ENCODE measurements around the gene SASH3.

DNA sequence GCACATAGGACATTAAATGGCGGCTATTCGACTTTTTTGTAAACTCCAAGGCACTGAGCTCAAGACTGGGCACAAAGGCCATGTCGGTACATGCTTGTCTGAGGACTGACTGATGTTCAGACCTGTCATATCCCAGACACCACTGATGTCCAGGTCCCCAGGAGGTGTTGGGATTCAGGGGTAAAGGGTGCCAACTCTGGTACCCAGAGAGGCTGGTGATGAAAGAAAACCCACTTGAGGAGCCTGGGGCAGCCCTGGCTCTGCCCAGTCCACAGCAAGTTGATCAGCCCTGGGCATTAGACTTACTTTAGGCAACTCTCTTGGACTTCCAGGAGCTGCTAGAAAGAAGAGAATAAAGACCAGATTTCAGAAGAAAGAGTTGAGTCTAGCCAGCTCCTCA lies 18.7 kb downstream of the SASH3 start:
- TF ChIP-seq, protein P1, sequence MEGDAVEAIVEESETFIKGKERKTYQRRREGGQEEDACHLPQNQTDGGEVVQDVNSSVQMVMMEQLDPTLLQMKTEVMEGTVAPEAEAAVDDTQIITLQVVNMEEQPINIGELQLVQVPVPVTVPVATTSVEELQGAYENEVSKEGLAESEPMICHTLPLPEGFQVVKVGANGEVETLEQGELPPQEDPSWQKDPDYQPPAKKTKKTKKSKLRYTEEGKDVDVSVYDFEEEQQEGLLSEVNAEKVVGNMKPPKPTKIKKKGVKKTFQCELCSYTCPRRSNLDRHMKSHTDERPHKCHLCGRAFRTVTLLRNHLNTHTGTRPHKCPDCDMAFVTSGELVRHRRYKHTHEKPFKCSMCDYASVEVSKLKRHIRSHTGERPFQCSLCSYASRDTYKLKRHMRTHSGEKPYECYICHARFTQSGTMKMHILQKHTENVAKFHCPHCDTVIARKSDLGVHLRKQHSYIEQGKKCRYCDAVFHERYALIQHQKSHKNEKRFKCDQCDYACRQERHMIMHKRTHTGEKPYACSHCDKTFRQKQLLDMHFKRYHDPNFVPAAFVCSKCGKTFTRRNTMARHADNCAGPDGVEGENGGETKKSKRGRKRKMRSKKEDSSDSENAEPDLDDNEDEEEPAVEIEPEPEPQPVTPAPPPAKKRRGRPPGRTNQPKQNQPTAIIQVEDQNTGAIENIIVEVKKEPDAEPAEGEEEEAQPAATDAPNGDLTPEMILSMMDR (IDR thresholded peaks at IDR 0.05), result no peak
- TF ChIP-seq POLR2A (IDR thresholded peaks at IDR 0.05), result no peak
